Stimulated activated naive CD4-positive, alpha-beta T cell treated with Interleukin-2 at 50 U/mL for 16 hours (primary cell): ENCODE data around the gene BPHL.
"Not testable (repeated sequence)": the region's sequence is repeated elsewhere in the genome, so short reads cannot be mapped to it uniquely, and the experiment has no call there.

Source experiments
- DNase-seq: peaks from one replicate; lab custom pipeline; 2025; lab: John Stamatoyannopoulos, UW

The BPHL gene

DNA sequence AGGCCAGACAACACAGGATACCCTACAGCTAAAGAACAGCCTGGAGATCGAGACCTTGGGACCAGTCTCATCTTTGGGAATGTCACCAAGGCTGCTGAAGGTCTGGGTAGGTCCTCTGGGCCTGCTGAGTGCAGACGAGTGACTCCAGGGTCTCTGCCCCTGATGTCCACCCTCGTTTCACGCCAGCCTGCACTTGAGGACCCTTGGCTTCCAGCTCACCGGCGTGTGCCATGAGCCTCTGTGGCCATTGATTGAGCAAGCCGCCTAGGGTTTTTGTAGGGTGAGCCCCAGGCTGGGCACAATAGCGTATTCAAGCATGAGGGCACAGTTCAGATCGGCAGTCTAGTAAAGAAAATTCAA, 4.3 kb downstream of the BPHL start:
- DNase-seq: no peak

DNA sequence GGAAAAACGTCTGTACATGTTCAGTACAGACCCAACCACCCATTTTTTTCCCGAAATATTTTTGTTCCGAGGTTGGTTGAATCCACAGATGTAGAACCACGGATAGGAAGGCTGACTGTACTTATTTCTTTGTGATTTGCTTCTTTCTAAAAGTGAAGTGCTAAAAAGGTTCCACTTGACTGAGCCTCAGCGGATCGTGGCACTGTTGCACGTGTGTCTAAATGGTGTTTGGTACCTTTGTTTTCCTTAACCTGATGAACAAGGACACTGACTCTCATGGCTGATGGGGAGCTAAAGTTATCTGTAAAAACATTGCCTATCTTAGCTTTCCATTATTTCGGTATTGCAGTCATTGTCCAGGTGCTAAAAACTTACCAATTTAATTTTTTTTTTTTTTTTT, 6.2 kb downstream of the BPHL start:
- no peak for DNase-seq

DNA sequence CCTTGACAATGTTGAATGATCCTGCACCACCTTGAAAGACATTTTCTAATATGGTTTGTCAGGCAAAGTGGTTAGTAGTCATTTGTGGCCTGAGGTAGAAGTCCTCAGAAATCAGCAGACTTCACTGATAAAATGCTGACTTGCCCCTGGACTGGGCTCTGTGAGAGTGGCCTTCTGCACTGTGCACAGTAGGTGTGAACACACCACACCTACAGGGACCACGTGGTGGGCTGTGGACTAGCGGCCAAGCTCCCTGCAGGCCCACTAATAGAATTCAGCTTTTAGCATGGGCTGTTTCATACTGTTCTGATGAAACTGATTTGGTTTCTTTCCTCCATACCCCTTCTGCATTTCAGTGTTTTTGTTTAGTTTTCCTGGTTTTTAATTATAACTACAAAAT, 7.3 kb downstream of the BPHL start:
- no peak for DNase-seq

DNA sequence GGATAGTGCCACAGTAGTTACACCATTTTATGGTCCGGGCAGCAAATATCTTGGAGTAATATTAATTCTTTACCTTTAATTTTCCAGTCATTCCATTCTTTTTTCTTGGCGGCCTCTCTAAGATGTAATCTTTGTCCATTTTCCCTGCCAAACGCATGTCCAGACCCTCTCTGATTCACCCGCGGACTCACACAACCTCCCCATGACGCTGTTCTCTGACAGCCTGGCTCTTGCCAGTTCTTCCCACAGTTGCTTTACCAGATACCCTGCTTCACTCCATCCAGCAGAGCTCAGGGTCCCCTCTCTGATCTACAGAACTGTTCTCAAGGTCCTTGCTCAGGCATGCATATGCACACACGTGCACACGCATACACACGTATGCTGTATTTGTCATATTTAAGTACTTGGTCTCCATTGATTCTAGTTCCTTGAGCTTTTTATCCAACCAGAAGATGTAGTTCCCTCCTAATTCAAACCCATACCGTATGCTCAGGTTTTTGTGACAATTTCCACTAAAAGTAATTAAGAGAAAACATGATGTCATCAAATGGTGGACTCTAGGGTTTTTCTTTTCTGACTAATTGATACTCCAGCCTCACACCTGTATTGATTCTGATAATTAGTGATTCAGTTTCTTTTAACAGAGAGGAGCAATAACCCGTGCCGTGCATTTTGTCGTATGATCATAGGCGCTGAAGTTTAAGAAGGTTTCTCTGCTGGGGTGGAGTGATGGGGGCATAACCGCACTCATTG, 10.0 kb downstream of the BPHL start:
- DNase-seq: no peak

DNA sequence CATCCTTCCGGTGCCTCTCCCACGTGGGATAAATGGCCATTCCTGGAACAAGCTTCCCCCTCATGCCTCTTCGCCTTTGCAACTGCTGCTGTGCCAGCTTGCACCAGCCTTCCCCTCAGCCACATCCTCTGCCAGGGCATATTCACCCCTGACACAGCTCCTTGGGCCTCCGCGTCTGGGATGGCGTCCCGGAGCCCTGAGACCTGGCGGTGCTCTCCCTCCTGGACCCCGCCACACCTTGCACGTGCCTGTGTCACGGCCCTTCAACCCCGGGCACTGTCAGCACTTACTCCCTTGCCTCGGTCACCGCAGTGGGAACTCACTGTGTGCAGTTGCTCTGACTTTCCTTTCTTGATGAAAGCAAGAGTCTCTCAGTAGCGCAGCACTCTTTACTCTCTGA, 13.2 kb downstream of the BPHL start:
- no peak for DNase-seq

DNA sequence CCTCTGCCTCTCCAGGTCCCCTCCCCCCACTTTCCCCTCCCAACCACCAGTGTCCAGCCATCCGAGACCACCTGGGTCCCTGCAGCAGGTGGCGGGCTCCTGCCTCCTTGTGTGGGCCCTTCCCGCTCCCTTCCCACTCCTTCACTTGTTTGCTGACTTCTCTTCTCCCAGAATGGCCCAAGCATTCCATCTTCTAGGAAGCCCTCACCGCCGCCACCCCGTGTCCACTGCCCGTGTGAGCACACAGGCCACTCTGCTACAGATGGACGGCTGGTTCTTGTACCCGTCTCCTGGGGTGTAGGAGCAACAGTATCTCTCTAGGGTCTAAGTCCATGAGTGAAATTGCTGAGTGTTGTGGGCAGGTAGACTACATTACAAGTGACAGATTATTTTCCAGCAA, 15.0 kb downstream of the BPHL start:
- no peak for DNase-seq

DNA sequence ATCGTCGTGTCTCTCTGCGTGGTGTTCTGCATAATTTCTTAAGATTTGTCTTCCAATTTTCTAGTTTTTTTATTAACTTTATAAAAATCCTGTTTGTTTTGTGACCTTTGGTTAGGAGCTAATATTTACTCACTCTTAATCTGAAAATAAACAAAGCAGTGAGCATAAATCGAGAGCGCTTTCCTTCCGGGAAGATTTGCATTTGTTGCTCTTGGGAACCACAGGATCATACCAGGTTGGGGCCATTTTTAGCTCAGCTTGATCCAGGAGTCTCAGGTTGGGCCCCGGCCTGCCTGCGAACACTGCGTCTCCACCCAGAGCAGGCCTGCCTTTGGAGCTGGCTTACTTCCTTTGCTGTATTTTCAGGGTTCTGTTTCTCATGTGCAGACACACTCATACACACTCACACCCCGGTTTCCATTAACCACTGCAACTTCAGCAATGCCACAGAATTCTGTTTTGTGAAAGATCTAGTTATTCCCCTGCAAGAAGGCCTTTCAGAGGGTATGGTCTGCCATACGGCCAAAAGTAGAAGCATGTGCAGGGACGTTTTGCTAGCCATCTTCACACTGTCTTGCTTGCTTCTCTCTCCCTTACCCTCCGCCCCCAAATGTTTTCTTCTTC, 17.3 kb downstream of the BPHL start:
- DNase-seq: no peak

DNA sequence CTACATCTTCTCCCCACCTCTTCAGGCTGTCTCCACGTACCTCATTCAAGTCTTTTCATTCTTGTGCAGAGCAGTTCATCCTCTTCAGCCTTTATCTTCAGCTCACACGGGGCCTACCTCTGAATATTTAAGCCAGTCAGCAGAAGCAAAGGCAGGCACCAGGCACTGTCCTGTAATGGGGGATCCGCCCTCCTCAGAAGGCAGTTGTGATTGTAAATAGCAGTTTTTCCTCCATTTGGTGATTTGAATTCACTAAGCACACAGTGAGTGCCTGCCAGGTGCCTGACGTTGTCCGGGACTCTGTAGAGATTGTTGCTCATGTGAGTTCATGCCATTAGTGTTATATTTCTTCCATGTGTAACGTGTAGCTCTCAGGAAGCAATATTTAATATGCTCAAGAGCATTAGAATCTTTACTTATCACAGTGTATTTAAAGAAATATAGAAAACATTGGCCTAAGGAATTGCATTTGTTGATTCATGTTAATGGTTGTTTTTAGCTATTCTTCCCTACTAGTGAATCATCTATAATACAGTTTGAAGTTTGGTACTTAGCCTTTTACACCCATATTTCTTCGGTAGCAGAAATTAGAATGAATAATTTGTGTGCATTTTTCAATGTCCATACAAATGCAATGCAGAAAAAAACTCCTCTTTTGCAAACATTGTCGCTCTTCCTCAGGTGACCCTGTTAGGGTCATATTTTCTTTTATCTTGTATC, 17.9 kb downstream of the BPHL start:
- DNase-seq: no peak

DNA sequence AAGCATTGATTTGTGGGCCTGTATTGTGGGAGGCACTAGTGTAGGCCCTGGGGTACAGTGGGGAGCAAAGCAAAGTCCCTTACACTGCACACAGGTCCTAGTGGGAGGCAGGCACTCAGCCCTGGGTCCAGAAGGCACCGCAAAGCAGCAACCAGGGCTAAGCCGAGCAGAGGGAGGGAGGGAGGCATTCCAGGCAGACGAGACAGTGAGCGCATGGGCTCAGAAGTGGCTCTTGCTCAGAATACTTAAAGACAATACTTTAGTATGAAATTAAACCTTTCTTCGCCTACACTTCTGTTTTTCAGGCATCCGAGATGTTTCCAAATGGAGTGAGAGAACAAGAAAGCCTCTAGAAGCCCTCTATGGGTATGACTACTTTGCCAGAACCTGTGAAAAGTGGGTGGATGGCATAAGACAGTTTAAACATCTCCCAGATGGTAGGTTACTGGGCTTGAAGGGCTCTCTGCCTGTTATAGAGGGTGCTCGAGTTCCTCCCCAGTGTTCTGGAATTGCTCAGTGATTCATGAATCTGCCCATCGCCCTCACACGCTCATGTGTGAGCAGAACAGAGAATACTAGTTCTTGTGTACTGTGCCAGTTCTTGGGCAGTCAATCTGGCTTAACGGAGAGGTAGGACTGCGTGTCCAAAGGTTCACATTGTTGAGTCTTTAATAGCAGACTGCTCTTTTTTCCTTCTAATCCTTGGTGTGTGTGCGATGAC, 18.7 kb downstream of the BPHL start:
- no peak for DNase-seq

DNA sequence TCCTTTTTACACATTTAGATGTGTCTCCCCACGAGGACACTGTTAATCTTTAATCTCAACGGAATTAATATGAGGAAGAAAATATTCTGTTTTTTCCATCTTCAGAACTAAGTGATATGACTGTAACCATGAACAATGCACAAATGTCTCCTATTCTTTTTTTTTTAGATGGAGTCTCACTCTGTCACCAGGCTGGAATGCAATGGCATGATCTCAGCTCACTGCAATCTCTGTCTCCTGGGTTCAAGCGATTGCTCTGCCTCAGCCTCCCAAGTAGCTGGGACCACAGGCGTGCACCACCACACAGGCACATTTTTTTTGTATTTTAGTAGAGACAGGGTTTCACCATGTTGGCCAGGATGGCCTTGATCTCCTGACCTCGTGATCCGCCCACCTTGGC, 19.4 kb downstream of the BPHL start:
- DNase-seq: not testable (repeated sequence)

DNA sequence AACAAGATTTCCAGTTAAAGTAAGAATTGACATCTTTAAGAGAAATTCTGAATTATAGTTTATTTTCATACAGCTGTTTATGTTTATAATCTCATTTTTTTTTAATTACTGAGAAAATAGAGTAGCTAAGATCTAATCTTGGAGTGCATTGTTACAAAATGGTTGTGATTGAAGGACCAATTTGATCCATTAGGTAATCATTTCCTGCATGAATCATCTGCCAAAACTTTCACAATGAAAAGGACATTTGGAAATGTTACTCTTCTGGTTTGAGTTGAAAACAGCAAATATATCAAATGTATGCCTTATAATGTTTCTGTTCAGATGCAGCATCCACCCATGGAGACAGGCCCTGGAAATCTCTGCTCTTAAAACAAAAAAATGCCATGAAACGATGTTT, 19.8 kb downstream of the BPHL start:
- no peak for DNase-seq

DNA sequence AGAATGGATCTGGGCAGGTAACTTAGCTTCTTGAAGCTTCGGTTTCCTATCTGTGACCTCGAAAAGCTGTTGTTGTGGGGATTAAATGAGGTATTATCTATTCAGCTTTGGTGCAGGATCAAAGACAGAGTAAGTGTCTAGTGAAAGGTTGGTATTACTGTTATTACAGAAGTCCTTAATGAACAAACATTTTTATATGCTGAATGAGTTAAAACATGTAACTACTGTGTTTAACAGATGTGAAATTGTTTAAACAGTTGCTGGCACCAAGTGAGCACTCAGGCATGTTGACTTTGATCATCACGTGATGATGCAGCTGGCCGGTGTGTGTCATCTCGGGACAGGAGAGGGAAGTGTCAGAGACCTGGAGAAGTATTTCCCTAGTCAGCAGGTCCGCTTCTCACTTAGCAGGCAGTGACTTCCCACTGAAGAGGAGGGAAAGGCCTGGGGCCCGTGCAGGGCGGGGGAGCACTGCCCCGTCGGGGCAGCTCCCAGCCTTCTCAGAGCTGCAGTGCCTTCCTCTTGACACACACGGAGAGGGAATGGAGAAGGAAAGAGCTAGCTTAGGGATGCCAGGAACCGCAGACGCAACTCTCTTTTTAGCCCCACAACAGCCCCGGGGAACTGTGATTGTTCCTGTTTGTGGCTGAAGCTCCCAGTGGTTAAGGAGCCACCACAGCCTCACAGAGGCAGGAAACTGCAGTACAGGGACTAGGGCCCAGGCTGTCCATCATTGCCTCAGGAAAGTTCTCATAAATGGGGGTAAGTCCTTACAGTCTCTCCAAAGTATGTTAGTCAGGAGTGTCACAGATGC, 20.8 kb downstream of the BPHL start:
- DNase-seq: no peak

DNA sequence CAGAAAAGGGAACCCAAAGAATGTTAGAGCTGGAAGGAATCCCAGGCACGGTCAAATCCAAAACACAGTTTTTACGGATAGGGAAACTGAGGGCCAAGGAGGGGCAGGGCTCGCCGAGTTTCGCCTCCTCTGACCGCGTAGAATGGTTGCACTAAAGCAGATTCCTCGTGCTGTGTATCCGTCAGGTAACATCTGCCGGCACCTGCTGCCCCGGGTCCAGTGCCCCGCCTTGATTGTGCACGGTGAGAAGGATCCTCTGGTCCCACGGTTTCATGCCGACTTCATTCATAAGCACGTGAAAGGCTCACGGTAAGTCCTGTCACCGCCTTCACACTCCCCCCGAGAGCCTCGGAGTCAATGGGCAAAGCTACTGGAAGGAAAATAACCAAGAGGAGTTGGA, 21.7 kb downstream of the BPHL start:
- DNase-seq: no peak

DNA sequence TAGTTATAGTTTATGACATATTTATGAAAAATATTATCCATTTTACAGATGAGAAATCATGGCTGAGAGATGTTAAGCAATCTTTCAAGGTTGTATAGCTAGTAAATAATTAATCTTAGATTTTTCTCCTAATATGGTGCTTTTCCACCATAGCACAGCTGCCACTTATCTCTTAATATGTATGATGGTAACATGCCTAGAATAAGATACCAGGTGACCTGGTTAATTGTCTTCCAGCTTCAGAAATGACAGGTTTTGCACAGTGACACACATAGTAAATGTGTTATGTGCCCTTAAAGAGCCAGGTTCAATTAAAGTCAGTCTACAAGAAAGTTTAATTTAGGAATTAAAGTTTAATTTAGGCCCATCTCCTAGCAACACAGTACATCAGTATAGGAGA, 24.0 kb downstream of the BPHL start:
- no peak for DNase-seq

DNA sequence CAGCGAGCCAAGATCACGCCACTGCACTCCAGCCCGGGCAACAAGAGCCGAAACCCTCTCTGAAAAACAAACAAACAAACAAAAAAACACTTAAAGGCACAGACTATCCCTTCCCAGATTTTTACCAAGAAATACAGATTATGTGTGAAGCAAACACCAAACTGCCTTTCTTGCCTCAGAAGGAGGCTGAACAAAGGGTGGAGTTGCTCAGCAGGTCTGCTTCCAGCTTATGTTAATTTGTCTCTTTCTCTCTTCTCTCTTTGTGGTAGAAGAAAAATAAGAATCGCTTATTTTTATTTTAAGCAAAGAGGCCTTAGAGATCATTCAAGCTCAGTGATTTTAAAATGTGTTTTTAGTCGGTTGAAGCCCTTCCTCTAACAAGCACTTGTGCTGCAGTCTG, 24.6 kb downstream of the BPHL start:
- DNase-seq: no peak

DNA sequence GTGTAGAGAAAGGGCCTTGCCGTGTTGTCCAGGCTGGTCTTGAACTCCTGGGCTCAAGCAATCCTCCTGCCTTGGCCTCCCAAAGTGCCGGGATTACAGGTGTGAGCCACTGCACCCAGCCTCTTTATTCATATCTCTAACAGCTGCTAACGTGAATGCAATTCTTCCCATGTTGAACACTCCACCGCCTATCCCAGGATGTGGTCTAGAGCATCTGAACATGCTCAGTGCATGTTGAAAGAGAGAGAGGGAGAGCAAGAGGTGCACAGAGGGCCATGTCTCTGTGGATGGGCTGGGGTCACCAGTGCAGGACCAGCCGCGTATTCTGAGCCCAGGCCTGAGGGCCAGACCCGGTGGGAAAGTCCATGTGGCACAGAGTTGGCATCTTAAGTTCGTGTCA, 26.1 kb downstream of the BPHL start:
- no peak for DNase-seq

DNA sequence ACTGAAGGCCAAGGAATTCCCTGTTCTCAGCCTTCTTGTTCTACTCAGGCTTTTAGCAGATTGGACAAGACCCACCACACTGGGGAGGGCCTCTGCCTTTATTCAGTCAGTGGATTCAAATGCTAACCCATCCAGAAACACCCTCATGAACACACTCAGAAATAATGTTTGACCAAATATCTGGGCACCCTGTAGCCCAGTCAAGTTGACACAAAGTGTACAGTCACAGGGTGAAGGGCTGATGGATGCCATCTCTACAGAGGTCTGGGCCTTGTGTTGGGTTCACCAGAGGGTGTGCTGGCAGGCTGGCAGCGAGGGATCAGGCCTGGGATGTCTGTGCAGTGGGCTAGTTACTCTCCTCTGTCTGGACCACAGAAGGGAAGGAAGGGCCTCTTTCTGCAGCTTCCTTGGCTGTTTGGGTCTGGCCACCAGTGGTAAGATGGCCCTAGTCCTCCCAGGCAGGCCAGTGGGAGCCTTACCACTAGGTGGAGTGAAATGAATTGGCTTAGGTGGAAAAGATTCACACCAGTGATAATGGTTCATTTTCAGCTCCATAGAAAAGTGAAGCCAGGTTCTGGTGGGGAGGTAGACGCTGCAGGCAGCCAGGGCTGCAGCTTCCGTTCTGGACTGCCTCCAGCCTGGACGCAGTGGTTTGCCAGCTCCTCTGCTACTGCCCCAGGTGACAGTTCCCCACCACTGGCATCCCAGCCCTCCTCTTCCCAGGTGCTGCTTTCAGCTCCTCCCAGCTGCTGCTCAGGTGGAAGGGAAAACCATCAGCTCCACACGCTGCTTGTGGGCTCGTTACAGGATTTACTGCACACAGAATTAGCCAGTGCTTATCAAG, 29.6 kb downstream of the BPHL start:
- DNase-seq: no peak

DNA sequence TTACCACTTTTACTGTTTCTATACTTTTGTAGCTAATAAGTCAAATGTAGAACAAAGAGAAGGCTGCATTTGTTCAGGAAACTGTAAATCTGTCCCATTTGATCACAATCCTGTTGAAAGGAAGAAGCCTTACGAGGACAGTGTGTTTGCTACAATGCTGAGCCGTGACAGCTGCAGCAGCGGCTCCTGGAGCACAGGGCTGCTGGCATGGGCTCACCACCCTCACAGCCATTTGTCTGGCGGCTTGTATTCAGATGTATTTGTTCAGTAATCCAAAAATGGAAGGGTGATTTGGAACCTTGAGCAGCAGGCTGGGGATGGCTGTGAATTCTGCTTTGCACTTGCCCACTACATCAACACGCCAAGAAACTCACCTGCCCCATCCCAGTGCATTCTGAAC, 33.2 kb downstream of the BPHL start:
- DNase-seq: no peak

DNA sequence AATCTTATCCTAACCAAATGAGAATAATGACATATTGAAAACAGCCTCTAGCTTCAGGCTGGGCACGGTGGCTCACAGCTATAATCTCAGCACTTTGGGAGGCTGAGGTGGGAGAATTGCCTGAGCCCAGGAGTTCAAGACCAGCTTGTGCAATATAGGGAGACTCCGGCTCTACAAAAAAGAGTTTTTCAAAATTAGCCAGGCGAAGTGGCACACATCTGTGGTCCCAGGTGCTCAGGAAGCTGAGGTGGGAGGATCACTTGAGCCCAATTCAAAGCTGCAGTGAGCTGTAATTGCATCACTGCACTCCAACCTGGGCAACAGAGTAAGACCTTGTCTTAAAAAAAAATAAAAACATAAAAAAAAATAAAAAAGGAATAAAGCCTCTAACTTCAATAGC, 34.2 kb downstream of the BPHL start:
- DNase-seq: no peak

DNA sequence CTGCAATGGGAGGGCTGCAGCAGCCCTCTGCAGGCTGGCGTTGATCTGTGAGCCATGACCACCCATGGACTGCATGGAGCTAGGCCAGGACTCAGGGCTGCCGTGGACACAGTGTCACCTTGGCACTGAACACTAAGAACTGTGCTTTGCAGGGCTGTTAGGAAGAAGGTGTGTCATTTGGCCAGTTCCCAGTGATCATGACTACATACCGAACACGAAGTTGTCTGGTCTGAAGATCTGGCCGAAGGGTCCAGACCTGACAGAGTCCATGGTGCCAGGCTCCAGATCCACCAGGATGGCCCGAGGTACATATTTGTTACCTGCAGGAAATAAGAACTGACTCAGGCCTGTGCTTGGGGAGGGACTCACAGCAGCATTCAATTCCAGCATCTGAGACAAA, 36.9 kb downstream of the BPHL start:
- not testable (repeated sequence) for DNase-seq
